Erythroblast (primary cell): ENCODE measurements around the gene CAMK1D.

Experiments
- GATA1 ChIP-seq: IDR thresholded peaks from 2 replicates; pipeline ENCODE4 v1.6.1; 2011; ENCODE audit warnings: low read depth, mild to moderate bottlenecking, control low read depth, low read length, moderate library complexity
- POLR2A ChIP-seq: IDR thresholded peaks from 2 replicates; pipeline ENCODE4 v1.6.1; 2011; ENCODE audit warnings: mild to moderate bottlenecking, low read length

DNA sequence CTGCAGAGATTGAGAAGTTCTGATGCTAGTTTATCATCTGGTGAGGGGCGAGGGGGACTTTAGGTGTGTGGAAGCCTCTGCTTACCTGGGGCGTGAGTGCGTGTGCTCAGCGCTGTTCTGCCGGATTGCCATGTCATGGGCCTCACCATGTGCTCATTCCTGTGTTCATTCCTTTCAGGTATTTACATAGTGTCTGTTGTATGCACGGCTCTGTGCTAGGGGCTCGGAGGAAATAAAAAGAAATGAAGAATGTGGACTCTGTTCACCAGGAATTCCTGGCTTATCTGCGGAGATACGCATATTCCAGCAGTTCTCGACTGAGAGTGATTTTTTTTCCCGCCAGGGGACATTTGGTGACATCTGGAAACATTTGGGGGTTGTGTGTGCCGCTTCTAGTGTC, 152.0 kb downstream of the CAMK1D start:
- TF ChIP-seq POLR2A (no peak), GATA1 (no peak)
